HEK293T (cell line): ENCODE data around the gene SLF2.
A peak's percentile ranks its signal among the peaks of the same experiment; 100 is the strongest.

Experiments used
- CTCF ChIA-PET: fragments of 350-600 bp; formaldehyde crosslinking; extraction: SDS; loops from one replicate; lab custom pipeline; 2021; ENCODE audit warnings: antibody characterized with exemption, inconsistent platforms; lab: Yijun Ruan, JAX
- POLR2A ChIA-PET: fragments of 350-600 bp; formaldehyde crosslinking; extraction: SDS; loops from one replicate; lab custom pipeline; 2020; ENCODE audit warnings: antibody characterized with exemption, inconsistent platforms; lab: Yijun Ruan, JAX
- DNase-seq: peaks from one replicate; pipeline ENCODE4 v3.0.0; 2012; ENCODE audit warnings: mixed read lengths; ENCODE audit errors: extremely low spot score
- ARNT ChIP-seq: fragments of 450-650 bp; IDR thresholded peaks from 2 replicates; pipeline ENCODE4 v1.6.1; 2017; ENCODE audit warnings: mild to moderate bottlenecking
- BHLHE40 ChIP-seq: fragments of 450-650 bp; IDR thresholded peaks from 2 replicates; pipeline ENCODE4 v1.6.1; 2016; ENCODE audit warnings: mild to moderate bottlenecking, moderate library complexity, borderline replicate concordance
- CTBP1 ChIP-seq: fragments of 450-650 bp; IDR thresholded peaks from 2 replicates; pipeline ENCODE4 v1.6.1; 2016; ENCODE audit warnings: borderline replicate concordance
- ELF4 ChIP-seq: fragments of 450-650 bp; IDR thresholded peaks from 2 replicates; pipeline ENCODE4 v1.6.1; 2017; ENCODE audit warnings: antibody characterized with exemption
- FOXA1 ChIP-seq: fragments of 450-650 bp; IDR thresholded peaks from 2 replicates; pipeline ENCODE4 v1.6.1; 2016; ENCODE audit warnings: mild to moderate bottlenecking
- FOXK2 ChIP-seq: fragments of 450-650 bp; IDR thresholded peaks from 2 replicates; pipeline ENCODE4 v1.6.1; 2016; ENCODE audit warnings: mild to moderate bottlenecking
- FOXM1 ChIP-seq: fragments of 450-650 bp; IDR thresholded peaks from 2 replicates; pipeline ENCODE4 v1.6.1; 2017; ENCODE audit warnings: mild to moderate bottlenecking, borderline replicate concordance
- HDGF ChIP-seq: fragments of 450-650 bp; IDR thresholded peaks from 2 replicates; pipeline ENCODE4 v1.6.1; 2017; ENCODE audit warnings: antibody characterized with exemption, borderline replicate concordance
- L3MBTL2 ChIP-seq: fragments of 450-650 bp; conservative IDR thresholded peaks from 2 replicates; pipeline ENCODE4 v1.6.1; 2016; ENCODE audit warnings: mild to moderate bottlenecking
- LEF1 ChIP-seq: fragments of 450-650 bp; IDR thresholded peaks from 2 replicates; pipeline ENCODE4 v1.6.1; 2017; ENCODE audit warnings: mild to moderate bottlenecking, borderline replicate concordance
- NFRKB ChIP-seq: fragments of 450-650 bp; IDR thresholded peaks from 2 replicates; pipeline ENCODE4 v1.6.1; 2016; ENCODE audit warnings: mild to moderate bottlenecking, moderate library complexity
- SP1 ChIP-seq: fragments of 450-650 bp; IDR thresholded peaks from 2 replicates; pipeline ENCODE4 v1.6.1; 2017
- SUZ12 ChIP-seq: fragments of 450-650 bp; IDR thresholded peaks from 2 replicates; pipeline ENCODE4 v1.6.1; 2016; ENCODE audit warnings: mild to moderate bottlenecking
- TARDBP ChIP-seq: fragments of 450-650 bp; IDR thresholded peaks from 2 replicates; pipeline ENCODE4 v1.6.1; 2016
- ZNF384 ChIP-seq: fragments of 450-650 bp; IDR thresholded peaks from 2 replicates; pipeline ENCODE4 v1.6.1; 2016
- TF ChIP-seq, protein P1 (sequence below): fragments of 450-650 bp; IDR thresholded peaks from 2 replicates; pipeline ENCODE4 v1.6.1; 2016

The SLF2 gene

DNA sequence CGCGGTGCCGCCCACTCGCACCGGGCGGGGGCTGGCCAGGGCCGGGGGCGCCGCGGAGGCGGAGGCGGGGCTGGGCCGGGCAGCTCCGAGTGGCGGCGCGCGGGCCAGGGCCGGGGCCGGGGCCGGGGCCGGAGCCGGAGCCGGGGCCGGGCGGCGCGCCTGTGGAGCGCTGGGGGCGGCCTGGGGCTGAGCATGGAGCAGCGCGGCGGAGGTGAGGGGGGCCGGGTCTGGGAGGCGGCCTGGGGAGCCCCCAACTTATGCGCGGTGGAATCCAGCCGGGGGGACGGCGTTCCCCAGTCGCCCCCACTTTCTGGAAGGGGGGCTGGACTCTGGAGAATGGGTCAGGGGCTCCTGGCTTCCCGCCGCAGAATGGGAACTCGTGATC is 87.0 kb downstream of the SLF2 start, which contains the start of gene LZTS2:
Gene LZTS2 (plus strand): TSS at position 67 of the 385 bp plus-strand sequence. CDS start 2,731 bp downstream, outside the sequence.
- POLR2A ChIA-PET = interaction anchor here (0.7 to 3.7 kb wide), 5 partner anchors 11 to 44 kb away, joined by 4 to 27 read pairs (median 5); no protein-coding TSS in a partner anchor
- no peak for DNase-seq
- no peak for TF ChIP-seq ARNT
- TF ChIP-seq FOXM1 = 0 out of 2 replicates have a peak, but pooled peaks have one; percentile 39
- CTCF ChIA-PET = interaction anchor here (0.7 to 2.8 kb wide), 3 partner anchors 12 to 15 kb away, joined by 4 to 12 read pairs (median 5); partner anchors contain the start of gene MRPL43

DNA sequence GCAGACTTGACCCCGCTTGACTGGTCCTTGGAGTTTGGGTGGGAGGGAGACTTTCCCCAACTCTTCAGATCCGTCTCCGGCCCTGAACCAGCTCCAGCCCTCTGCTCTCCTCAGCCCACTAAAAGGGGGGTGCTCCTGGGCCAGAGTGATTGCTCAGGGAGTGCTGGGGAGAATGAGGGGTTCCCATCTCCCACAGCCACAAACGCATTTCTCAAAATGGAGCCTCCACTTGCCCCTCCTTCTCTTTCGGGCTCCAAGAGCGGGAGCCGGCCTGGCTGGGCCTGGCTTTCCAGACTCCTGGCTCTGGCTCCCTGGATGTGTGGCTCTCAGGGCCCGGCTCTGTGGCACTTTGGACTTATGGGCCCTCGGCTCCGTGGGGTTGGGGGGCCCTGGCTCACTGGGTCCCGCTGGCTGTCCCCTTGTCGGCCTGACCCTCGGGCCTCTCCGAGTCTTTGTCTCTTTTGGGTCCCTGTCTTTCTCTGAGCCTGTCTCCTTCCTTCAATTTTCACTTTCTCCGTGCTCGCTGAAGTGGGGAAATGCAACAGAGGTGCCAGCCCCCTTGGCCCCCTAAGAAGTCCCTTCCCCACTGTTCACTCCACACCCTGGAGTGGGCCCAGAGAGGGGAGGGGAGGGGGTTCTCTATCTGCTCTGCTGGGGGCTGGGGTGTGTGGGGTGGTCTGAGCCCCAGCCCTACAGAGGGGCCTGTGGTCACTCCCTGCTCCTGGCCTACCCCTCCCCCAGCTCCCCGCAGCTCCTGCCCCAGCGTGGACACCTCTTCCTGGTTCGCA is 87.6 kb downstream of the SLF2 start:
- CTCF ChIA-PET = interaction anchor here (1.0 to 2.8 kb wide), 4 partner anchors 11 to 18 kb away, joined by 3 to 12 read pairs (median 6); no protein-coding TSS in a partner anchor
- no peak for DNase-seq
- POLR2A ChIA-PET = interaction anchor here (0.9 to 3.7 kb wide), 4 partner anchors 10 to 16 kb away, joined by 4 to 27 read pairs (median 8); no protein-coding TSS in a partner anchor
- TF ChIP-seq, protein P1, sequence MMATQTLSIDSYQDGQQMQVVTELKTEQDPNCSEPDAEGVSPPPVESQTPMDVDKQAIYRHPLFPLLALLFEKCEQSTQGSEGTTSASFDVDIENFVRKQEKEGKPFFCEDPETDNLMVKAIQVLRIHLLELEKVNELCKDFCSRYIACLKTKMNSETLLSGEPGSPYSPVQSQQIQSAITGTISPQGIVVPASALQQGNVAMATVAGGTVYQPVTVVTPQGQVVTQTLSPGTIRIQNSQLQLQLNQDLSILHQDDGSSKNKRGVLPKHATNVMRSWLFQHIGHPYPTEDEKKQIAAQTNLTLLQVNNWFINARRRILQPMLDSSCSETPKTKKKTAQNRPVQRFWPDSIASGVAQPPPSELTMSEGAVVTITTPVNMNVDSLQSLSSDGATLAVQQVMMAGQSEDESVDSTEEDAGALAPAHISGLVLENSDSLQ = no peak
- TF ChIP-seq SUZ12 (no peak), ELF4 (no peak), SP1 (no peak), FOXM1 (no peak), L3MBTL2 (no peak), LEF1 (no peak)

DNA sequence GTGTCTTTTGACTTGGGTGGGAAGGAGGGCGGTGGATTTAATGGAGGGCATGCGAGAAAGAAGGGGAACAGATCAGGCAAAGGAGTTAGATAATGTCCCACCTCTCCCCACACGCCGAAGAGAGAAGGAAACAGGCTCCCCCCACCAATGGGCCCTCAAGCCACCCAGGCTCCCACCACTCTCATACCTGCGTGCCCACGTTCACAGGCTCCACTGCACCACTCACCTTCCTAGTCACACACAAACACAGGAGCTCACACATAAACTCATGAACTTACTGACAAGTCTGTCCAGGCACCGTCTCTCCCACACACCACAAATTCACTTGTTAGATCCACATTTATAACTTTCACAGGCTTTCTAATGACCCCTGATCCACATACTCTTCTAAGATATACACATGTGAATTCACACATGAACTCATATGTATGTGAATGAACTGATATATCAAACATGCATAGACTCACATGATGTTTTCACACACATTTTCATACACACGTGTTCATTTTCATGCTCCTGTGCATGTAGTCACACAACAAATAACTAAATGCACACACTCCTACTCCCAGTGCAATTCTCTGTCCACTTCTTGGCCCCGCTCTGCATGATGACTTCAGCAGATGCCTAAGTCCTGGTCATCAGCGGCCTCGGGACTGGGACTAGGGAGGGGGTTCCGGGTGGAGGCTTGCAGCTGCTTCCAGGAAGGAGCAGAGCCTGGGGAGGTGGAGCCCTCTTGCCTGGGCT is 88.3 kb downstream of the SLF2 start:
- CTCF ChIA-PET = interaction anchor here (1.0 to 2.8 kb wide), 4 partner anchors 10 to 18 kb away, joined by 3 to 12 read pairs (median 6); no protein-coding TSS in a partner anchor
- POLR2A ChIA-PET = no interaction called here
- DNase-seq = no peak
- no peak for TF ChIP-seq CTBP1
- no peak for TF ChIP-seq TARDBP
- no peak for TF ChIP-seq FOXA1
- TF ChIP-seq SUZ12 = no peak
- TF ChIP-seq ELF4 = no peak
- TF ChIP-seq LEF1 = no peak
- TF ChIP-seq NFRKB = no peak
- TF ChIP-seq L3MBTL2 = no peak
- TF ChIP-seq BHLHE40 = no peak
- no peak for TF ChIP-seq FOXK2
- TF ChIP-seq, protein P1 = no peak
- no peak for TF ChIP-seq SP1
- TF ChIP-seq ZNF384 = no peak
- TF ChIP-seq ARNT = no peak
- no peak for TF ChIP-seq FOXM1
- no peak for TF ChIP-seq HDGF

DNA sequence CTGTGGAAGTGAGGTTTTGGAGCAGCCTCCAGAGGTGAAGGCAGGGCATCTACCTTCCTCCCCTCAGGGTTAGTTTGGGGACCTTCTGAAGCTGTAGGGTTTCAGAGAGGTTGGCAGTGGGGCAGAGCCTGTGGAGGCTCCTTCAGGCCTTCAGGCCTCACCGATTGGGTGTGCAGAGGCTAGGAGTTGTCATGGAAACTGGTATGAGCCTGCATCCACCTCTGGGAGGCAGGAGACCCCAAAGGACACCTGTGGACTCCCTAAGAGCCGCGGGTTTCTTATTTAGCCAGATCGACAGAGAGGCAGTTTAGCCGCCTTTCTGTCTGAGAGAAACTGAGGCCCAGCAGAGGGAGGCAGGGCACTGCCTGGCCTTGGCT is 88.9 kb downstream of the SLF2 start:
- DNase-seq = no peak
- CTCF ChIA-PET = interaction anchor here (1.0 to 2.8 kb wide), 3 partner anchors 10 to 17 kb away, joined by 5 to 12 read pairs (median 7); no protein-coding TSS in a partner anchor
- TF ChIP-seq FOXM1 = no peak
- POLR2A ChIA-PET = no interaction called here

DNA sequence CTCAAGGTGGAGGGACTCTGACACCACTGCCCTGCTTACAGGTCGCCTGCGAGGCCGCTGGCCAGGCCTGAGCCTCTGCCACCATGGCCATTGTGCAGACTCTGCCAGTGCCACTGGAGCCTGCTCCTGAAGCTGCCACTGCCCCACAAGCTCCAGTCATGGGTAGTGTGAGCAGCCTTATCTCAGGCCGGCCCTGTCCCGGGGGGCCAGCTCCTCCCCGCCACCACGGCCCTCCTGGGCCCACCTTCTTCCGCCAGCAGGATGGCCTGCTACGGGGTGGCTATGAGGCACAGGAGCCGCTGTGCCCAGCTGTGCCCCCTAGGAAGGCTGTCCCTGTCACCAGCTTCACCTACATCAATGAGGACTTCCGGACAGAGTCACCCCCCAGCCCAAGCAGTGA is 89.7 kb downstream of the SLF2 start:
- no peak for TF ChIP-seq FOXM1
- POLR2A ChIA-PET = interaction anchor here (1.0 to 1.6 kb wide), 2 partner anchors 40 to 59 kb away, joined by 4 read pairs; partner anchors contain the start of gene KAZALD1
- DNase-seq = no peak
- CTCF ChIA-PET = interaction anchor here (0.7 to 1.9 kb wide), 3 partner anchors 9 to 16 kb away, joined by 3 to 9 read pairs (median 5); no protein-coding TSS in a partner anchor

DNA sequence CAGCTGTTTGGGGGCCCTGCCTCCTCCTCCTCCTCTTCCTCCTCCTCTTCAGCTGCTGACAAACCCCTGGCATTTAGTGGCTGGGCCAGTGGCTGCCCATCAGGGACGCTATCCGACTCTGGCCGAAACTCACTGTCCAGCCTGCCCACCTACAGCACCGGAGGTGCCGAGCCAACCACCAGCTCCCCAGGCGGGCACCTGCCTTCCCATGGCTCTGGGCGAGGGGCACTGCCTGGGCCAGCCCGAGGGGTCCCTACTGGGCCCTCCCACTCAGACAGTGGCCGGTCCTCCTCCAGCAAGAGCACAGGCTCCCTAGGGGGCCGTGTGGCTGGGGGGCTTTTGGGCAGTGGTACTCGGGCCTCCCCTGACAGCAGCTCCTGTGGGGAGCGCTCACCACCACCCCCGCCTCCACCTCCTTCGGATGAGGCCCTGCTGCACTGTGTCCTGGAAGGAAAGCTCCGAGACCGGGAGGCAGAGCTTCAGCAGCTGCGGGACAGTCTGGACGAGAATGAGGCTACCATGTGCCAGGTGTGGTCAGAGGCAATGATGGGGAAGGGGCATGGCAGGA is 91.0 kb downstream of the SLF2 start:
- ChIA-PET POLR2A (interaction anchor here (1.6 kb wide), 1 partner anchor 58 kb away, joined by 4 read pairs; the partner anchor contains the start of gene KAZALD1), CTCF (interaction anchor here (0.6 to 1.9 kb wide), 2 partner anchors 8 to 37 kb away, joined by 3 to 9 read pairs; no protein-coding TSS in a partner anchor)
- TF ChIP-seq L3MBTL2 = no peak
- TF ChIP-seq ARNT = no peak
- TF ChIP-seq HDGF = no peak
- TF ChIP-seq BHLHE40 = no peak
- no peak for TF ChIP-seq FOXA1
- TF ChIP-seq LEF1 = no peak
- TF ChIP-seq ZNF384 = no peak
- TF ChIP-seq CTBP1 = no peak
- TF ChIP-seq, protein P1 = no peak
- no peak for TF ChIP-seq TARDBP
- TF ChIP-seq FOXK2 = no peak
- no peak for DNase-seq
